ENCODE results near the gene HOXB7. TPM values are rescaled to one million over a fixed set of nuclear protein-coding genes. Genes with fewer than 3 reads are reported as not detected.

HOXB7 gene
- total RNA-seq, 1 donor from 2014 or later: 2.4 TPM

DNA sequence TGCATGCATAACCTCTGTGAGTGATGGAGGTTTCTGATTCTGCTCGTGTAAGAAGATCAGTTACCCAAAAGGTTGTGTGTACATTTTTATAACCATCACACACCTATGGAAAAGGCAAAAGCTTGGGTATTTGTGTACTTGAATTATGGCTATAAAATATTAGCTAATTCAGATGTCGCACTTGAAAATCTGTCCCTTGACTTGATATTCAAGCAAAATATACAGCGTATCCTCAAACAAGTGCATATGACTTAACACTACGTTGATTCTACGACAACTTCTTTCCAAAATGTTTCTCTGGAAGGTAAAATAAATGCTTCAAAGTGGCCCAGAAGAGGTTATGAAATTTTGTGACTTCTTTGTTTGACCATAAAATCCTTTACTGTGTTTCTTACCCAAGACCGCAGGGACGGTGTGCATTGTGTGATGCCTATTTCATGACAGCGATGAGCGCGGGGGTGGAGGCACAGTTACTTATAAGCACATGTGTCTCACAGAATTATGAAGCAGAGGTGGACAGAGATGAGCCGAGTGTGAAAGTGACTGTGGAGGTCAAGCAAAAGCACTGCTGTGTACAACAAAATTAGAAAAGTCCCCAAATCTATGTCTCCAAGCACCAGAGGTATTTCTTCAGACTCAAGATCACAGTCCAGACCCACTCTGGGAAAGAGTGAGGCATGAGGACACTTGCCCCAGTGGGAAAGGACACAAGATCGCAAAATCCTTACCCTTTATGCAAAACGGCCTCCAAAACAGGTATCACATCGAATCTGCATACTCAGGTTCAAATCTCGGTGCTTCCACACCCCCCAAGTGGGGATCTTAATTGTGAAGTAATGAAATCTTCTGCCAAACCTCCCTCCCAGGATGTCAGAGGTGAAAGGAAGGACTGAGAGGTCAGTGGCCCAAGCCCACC is 19.4 kb upstream of the HOXB7 start:
- DNase-seq (no peak), ATAC-seq (no peak)
- Histone ChIP-seq H3K9me3 (no peaks in the 10 kb centered on the region), H3K36me3 (no peaks in the 10 kb centered on the region), H3K27ac (no peak overlapping the region), H3K4me3 (no peak overlapping the region), H3K27me3 (ENCODE audit: low read depth) (peaks cover 100% of the 10 kb centered on the region), H3K4me1 (peaks cover 24% of the 10 kb centered on the region)
- TF ChIP-seq, protein P1, sequence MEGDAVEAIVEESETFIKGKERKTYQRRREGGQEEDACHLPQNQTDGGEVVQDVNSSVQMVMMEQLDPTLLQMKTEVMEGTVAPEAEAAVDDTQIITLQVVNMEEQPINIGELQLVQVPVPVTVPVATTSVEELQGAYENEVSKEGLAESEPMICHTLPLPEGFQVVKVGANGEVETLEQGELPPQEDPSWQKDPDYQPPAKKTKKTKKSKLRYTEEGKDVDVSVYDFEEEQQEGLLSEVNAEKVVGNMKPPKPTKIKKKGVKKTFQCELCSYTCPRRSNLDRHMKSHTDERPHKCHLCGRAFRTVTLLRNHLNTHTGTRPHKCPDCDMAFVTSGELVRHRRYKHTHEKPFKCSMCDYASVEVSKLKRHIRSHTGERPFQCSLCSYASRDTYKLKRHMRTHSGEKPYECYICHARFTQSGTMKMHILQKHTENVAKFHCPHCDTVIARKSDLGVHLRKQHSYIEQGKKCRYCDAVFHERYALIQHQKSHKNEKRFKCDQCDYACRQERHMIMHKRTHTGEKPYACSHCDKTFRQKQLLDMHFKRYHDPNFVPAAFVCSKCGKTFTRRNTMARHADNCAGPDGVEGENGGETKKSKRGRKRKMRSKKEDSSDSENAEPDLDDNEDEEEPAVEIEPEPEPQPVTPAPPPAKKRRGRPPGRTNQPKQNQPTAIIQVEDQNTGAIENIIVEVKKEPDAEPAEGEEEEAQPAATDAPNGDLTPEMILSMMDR (IDR thresholded peaks at IDR 0.05): no peak
- intact Hi-C loops (cut with DNase I): no loop called here

DNA sequence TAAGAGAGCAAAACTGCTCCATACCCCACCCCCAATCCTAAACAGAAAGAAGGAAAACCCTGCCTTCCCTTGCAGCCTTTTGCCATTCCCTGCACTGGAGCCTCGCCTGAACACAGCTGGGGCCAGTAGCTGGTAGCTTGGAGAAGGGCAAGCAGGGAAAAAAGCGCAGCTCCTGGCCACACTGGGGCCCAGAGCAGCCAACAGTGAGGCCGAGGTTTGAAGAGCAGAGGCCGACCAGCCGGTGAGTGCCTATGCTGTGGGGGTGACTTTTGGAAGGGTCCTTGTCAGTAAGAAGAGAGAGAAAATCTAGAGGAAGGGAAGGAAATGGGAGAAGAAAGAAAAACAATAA is 18.6 kb upstream of the HOXB7 start:
- no peaks in the 10 kb centered on the region for H3K9me3 ChIP-seq
- ATAC-seq (no peak), DNase-seq (no peak)
- H3K27me3 ChIP-seq (ENCODE audit: low read depth): peaks cover 100% of the 10 kb centered on the region
- intact Hi-C loops (cut with DNase I): no loop called here
- no peak overlapping the region for H3K4me3 ChIP-seq
- TF ChIP-seq, protein P1 (IDR thresholded peaks at IDR 0.05): no peak
- no peaks in the 10 kb centered on the region for H3K36me3 ChIP-seq
- H3K4me1 ChIP-seq: peaks cover 31% of the 10 kb centered on the region
- no peak overlapping the region for H3K27ac ChIP-seq

DNA sequence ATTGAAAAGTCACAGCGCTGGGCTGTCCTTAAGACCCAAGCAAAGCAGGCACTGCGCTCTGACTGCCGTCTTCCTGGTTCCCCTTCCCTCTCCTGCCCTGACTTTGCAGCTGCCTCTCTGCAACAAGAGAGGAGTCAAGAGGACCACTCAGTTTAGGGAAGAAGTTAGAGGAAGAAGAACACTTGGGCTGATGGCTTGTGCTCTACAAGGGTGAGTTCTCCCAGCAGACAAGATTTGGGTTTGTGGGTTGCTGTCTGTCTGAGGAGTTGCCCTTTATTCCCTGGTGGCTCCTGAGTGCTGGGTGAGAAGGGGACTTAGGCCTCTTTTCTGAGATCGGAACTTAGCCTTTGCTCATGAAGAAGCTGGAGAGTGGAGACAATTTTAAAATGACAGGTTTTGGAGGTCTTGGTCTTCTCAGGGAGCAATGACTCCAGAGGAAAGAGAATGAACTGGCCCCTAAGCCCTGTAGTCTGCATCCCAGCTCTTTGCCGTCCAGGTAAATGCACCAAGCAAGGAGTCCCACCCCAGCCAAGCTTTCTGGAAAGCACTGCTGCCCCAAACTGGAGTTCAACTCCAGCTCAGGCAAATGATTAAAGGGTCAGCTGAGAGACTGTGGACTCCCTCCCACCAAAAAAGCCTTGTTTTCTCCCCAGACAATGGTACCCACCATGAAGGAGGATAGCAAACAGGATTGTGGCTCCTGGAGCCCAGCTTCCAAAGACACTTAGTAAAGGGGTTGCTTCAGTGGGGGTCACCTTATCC is 18.0 kb upstream of the HOXB7 start:
- H3K4me3 ChIP-seq: no peak overlapping the region
- ATAC-seq (no peak), DNase-seq (no peak)

DNA sequence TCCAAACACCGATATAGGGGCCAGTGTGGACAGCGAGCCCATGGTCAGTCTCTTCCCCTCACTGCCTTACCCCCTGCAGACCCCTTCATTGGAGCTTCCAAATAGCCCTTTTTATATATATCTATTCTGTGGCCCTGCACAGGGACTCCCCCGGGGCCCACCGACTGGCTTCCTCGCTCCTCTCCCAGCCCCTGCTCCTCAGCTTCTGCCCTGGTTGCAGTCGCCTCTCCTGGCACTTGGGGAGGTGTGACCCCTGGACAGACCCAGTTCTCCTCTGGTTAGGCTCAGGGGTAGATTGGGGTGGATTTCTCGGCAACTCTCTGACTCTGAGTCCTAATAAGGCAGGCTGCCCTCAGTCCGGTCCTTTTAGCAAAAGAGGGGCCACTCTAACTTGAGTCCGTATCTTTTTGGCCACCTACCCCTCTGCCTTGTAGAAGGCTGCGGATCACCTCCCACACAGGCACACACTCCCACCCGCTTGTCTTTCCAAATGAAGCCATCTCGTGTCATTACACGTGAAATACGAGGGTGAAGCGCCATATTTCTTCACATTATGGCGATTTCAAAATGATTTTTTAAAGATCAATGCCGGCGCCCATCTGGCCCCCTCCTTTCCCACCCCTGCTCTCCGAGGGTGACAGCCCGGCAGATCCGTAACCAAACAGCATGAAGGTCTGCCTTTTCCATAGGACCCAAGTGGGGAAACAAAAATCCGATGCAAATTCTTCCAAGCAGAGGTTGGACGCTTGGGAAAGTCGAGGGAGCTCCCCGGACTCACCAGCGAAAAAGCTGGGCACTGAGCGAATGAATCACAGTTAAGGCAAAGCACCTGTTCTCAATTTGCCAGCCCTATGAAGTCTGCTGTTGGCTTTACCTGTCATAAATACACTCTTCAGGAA is 17.1 kb upstream of the HOXB7 start:
- H3K9me3 ChIP-seq: no peaks in the 10 kb centered on the region
- peaks cover 100% of the 10 kb centered on the region for H3K27me3 ChIP-seq (ENCODE audit: low read depth)
- no peak overlapping the region for H3K4me3 ChIP-seq
- TF ChIP-seq, protein P1 (IDR thresholded peaks at IDR 0.05): no peak
- no peak overlapping the region for H3K27ac ChIP-seq
- peaks cover 26% of the 10 kb centered on the region for H3K4me1 ChIP-seq
- ATAC-seq (no peak), DNase-seq (no peak)
- H3K36me3 ChIP-seq: no peaks in the 10 kb centered on the region
- intact Hi-C loops (cut with DNase I): no loop called here

More for the DNA sequence above, 18.0 kb upstream of the HOXB7 start:
- Histone ChIP-seq H3K27ac (no peak overlapping the region), H3K27me3 (ENCODE audit: low read depth) (peaks cover 100% of the 10 kb centered on the region), H3K9me3 (no peaks in the 10 kb centered on the region), H3K4me1 (peaks cover 28% of the 10 kb centered on the region), H3K36me3 (no peaks in the 10 kb centered on the region)
- TF ChIP-seq, protein P1 (IDR thresholded peaks at IDR 0.05): no peak
- intact Hi-C loops (cut with DNase I): no loop called here

DNA sequence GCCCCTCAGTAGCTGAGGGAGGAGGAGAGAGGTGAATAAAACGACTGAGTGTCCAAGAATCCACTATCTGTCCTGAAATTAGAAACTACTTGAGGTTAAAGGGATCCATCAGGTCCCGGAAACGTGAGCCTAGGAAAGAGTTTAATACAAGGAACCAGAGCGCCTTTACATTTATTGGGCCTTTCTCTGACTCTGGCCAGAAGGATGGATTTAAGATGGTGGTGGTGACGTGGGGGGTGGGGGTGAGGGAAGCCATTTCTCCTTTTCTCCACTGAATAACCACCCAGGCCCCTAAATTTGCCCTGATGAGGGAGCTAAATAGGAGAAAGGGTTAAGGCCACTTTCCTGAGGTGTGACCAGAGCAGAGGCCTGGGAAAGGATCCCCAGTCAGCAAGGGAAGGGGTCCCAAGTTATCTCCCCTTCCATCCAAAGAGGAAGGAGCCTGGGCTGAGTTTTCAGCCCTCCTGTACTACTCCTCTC is 16.3 kb upstream of the HOXB7 start:
- no peak overlapping the region for H3K4me3 ChIP-seq
- peaks cover 100% of the 10 kb centered on the region for H3K27me3 ChIP-seq (ENCODE audit: low read depth)
- no peak for ATAC-seq
- no peak for DNase-seq
- TF ChIP-seq, protein P1 (IDR thresholded peaks at IDR 0.05): no peak
- H3K36me3 ChIP-seq: no peaks in the 10 kb centered on the region
- H3K27ac ChIP-seq: no peak overlapping the region
- H3K4me1 ChIP-seq: peaks cover 26% of the 10 kb centered on the region
- intact Hi-C loops (cut with DNase I): no loop called here
- H3K9me3 ChIP-seq: no peaks in the 10 kb centered on the region
